ENCODE results near the gene SMOC1. TPM values are rescaled to one million over a fixed set of nuclear protein-coding genes. Genes with fewer than 3 reads are reported as not detected.

Gene SMOC1
- total RNA-seq, 3 donors from 2014 or later: 2.9 to 32.6 (median 5.7) TPM

- no peak overlapping the region for H3K27ac ChIP-seq
- no peaks in the 10 kb centered on the region for H3K36me3 ChIP-seq
- H3K4me3 ChIP-seq: no peak overlapping the region
- TF ChIP-seq POLR2A (IDR thresholded peaks at IDR 0.05): no peak
- TF ChIP-seq POLR2AphosphoS5 (IDR thresholded peaks at IDR 0.05): no peak
- no peak for TF ChIP-seq CTCF (IDR thresholded peaks at IDR 0.05)
- no peaks in the 10 kb centered on the region for H3K27me3 ChIP-seq
- no peak for DNase-seq (ENCODE audit: low spot score in 2 of 2)
- intact Hi-C loops (cut with DNase I; ENCODE audit: low total_unique reads): loop anchor here (2.0 kb wide), 1 partner anchor 60 kb away; no protein-coding TSS in a partner anchor
- no peaks in the 10 kb centered on the region for H3K9me3 ChIP-seq
- no peaks in the 10 kb centered on the region for H3K4me1 ChIP-seq
Measured at GRCh38 chr14:69910871-69911270, 31.7 kb downstream of the SMOC1 start.

GRCh38 chr14:69913686-69914085, 34.5 kb downstream of the SMOC1 start:
- Histone ChIP-seq H3K27me3 (no peaks in the 10 kb centered on the region), H3K9me3 (no peaks in the 10 kb centered on the region), H3K36me3 (no peaks in the 10 kb centered on the region), H3K4me3 (no peak overlapping the region), H3K4me1 (no peaks in the 10 kb centered on the region), H3K27ac (no peak overlapping the region)
- no peak for DNase-seq (ENCODE audit: low spot score in 2 of 2)
- intact Hi-C loops (cut with DNase I; ENCODE audit: low total_unique reads): no loop called here
- TF ChIP-seq CTCF (IDR thresholded peaks at IDR 0.05) (no peak), POLR2AphosphoS5 (IDR thresholded peaks at IDR 0.05) (no peak), POLR2A (IDR thresholded peaks at IDR 0.05) (no peak)

GRCh38 chr14:69916396-69916795, 37.2 kb downstream of the SMOC1 start:
- Histone ChIP-seq H3K36me3 (no peaks in the 10 kb centered on the region), H3K9me3 (no peaks in the 10 kb centered on the region), H3K27ac (no peak overlapping the region), H3K4me1 (no peaks in the 10 kb centered on the region), H3K27me3 (no peaks in the 10 kb centered on the region), H3K4me3 (no peak overlapping the region)
- TF ChIP-seq CTCF (IDR thresholded peaks at IDR 0.05) (no peak), POLR2A (IDR thresholded peaks at IDR 0.05) (no peak)
- no peak for DNase-seq (ENCODE audit: low spot score in 2 of 2)
- intact Hi-C loops (cut with DNase I; ENCODE audit: low total_unique reads): no loop called here

- Histone ChIP-seq H3K27me3 (no peaks in the 10 kb centered on the region), H3K9me3 (no peaks in the 10 kb centered on the region), H3K36me3 (no peaks in the 10 kb centered on the region), H3K27ac (no peak overlapping the region), H3K4me1 (no peaks in the 10 kb centered on the region), H3K4me3 (no peak overlapping the region)
- DNase-seq (ENCODE audit: low spot score in 2 of 2): no peak
- intact Hi-C loops (cut with DNase I; ENCODE audit: low total_unique reads): no loop called here
- TF ChIP-seq CTCF (IDR thresholded peaks at IDR 0.05): no peak
- no peak for TF ChIP-seq POLR2A (IDR thresholded peaks at IDR 0.05)
- no peak for TF ChIP-seq POLR2AphosphoS5 (IDR thresholded peaks at IDR 0.05)
Measured at GRCh38 chr14:69917287-69917686, 38.1 kb downstream of the SMOC1 start.

DNA sequence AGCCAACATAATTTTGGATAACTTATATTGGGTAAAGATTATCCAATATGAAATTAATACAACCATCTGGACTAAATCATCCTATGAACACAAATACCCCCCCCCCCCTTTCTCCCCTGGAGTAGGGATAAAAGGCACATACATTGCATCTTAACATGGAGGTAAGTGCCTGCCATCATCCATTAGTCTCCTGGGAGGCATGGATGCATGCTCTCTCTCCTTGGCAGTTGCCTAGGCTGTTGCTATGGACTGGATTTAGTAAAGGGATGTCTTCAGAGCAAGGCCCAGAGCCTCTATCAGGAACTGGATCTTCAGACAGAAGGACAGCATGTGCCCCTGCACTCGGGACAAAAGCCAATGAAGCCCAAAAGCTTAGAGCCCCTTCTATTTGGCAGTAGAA, 40.6 kb downstream of the SMOC1 start:
- no peaks in the 10 kb centered on the region for H3K4me1 ChIP-seq
- no peaks in the 10 kb centered on the region for H3K27me3 ChIP-seq
- H3K27ac ChIP-seq: no peak overlapping the region
- no peaks in the 10 kb centered on the region for H3K36me3 ChIP-seq
- H3K9me3 ChIP-seq: no peaks in the 10 kb centered on the region
- no peak overlapping the region for H3K4me3 ChIP-seq
- intact Hi-C loops (cut with DNase I; ENCODE audit: low total_unique reads): no loop called here
- DNase-seq (ENCODE audit: low spot score in 2 of 2): no peak
- no peak for TF ChIP-seq POLR2AphosphoS5 (IDR thresholded peaks at IDR 0.05)
- no peak for TF ChIP-seq POLR2A (IDR thresholded peaks at IDR 0.05)
- TF ChIP-seq CTCF (IDR thresholded peaks at IDR 0.05): no peak
